HG03565 (cell line): Measurements from ENCODE around the gene KIF26B.
"Not testable (repeated sequence)": the region's sequence is repeated elsewhere in the genome, so short reads cannot be mapped to it uniquely, and the experiment has no call there.

ENCODE experiments used
- ATAC-seq: cut with Tn5 transposase; IDR thresholded peaks from one replicate; pipeline ENCODE4 v1.9.1; 2021; ENCODE audit warnings: mild to moderate bottlenecking, moderate library complexity; ENCODE audit not compliant: unreplicated experiment

The KIF26B gene

DNA sequence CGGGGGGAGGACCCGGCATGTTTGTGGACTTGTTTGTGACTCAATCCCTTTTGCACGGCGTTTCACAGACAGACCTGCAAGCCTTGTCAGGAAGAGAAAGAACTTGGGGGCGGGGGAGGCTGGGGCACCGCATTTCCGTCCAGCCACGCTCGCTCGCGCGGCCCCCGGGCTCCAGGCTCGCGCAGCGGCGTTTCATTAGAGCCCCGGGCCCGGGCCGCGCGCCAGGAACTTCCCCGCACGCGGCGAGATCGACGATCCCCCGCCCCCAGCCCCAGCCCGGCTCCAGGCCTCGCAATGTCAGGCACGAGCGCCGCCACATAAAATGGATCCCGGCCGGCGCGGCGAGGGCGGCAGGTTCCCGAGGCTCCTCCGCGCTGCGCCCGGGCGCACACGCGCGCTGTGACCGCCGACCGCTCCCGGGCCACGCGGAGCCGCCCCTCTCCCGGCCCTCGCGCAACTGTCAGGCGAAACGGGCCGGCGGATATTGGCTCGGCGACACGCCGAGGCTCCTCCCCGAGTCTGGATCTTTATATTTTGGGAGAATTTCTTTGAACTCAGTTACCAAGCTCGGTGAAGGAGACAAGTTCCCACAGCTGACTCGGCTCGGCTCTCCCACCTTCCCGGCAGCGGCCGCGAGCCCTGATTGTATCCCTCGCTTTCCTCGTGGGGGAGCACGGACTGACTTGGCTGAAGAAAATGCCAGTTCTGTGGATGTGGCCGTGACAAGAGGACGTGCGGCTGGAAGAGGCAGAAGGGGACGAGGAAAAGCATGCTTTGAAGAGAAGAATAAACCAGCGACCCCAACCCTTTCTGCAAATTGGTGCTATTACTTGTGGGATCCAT, at the start of gene KIF26B:
Gene KIF26B, plus strand, starts transcription at position 557 of the 843 bp plus-strand sequence. CDS start 440 bp downstream, outside the sequence.
- ATAC-seq, result no peak

GRCh38 chr1:245105042-245105441, 49.7 kb upstream of the KIF26B start:
- no peak for ATAC-seq

DNA sequence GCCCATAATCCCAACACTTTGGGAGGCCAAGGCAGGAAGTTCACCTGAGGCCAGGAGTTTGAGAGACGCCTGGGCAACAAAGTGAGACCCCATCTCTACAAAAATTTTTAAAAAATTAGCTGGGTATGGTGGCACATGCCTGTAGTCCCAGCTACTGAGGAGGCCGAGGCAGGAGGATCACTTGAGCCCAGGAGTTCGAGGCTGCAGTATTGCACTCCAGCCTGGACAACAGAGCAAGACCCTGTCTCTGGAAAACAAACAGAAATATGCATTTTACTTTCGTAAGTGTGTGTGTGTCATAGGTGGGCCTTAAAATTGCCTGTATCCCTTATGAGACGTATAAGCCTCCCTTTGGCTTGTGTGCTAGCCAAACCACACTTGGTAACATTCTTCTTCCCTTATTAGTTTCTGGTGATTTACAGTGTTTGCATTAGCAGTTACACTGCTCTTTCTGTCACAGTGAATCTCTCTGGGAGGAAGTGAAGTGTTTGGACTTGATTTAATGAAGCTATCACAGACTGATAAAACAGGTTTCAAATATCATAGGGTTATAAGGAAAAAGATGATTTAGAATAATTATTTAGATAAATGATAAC, 48.9 kb upstream of the KIF26B start:
- no peak for ATAC-seq

DNA sequence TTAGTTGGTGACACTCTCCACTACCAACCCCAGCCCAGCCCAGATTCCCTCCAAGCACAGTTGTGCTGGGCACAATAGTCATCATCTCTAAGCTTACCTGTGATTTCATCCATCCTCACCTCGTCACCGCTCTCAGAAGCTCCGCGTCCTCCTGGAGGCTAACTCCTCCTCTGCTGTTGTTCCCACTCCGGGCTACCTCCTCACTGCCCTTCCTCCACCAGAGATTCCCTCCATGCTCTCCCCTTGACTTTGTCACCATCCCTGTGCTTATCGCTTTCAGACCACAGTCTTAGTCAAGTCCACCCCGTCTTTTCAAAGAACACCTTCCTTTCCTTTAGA, 47.0 kb upstream of the KIF26B start:
- ATAC-seq, result no peak

DNA sequence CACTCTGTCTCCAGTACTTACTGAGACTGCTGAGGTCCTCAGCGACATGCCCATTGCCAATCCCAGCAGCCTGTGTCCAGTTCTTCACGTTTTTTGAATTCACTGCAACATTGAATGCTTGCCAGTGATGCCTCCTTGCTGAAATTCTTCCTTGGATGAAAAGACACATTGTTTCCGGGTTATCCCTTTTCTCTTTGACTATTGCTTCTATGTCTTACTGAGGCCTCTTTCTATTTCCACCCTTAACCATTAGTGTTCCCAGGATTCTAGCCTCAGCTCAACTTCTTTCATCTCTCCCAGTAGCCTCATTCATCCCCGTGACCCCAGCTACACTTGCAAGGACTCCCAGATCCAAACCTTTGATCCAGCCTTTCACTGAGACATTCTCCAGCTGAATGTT, 46.5 kb upstream of the KIF26B start:
- no peak for ATAC-seq

- ATAC-seq, result no peak
These were observed 45.9 kb upstream of the KIF26B start for GRCh38 chr1:245108909-245109308.

- no peak for ATAC-seq
These were observed 44.4 kb upstream of the KIF26B start for GRCh38 chr1:245110406-245110805.

DNA sequence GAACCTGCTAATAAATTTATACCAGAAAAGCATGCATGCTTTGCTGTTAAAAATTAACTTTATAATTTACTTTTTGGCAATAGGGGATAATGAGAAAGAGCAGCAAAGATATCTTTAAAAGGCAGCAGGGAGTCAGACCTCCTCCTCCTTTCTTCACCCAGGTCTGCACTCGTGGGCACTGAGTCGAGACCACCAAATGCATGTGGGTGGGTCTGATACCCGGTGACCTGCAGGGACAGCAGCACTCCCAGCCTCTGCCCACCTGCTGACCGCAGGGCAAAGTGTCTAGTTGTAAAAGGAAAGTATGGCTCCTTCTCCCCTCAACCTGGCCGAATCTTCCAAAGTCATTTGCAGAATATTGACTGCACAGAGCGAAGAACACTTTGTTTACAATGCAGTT, 43.7 kb upstream of the KIF26B start:
- ATAC-seq, result no peak

GRCh38 chr1:245113649-245114048, 41.1 kb upstream of the KIF26B start:
- no peak for ATAC-seq

DNA sequence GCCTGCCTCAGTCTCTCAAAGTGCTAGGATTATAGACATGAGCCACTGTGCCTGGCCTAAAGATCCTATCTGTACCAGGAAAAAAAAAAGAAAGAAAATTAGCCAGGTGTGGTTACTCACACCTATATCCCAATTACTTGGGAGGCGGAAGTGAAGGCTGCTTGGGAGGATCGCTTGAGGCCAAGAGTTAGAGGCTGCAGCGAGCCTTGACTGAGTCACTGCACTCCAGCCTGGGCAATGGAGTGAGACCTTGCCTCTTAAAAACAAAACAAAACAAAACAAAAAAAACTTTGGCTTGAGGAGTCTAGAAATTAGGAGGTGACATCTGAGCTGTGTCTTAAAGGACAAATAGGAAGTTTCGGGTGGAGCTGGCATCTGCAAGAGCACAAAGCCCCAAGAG, 38.7 kb upstream of the KIF26B start:
- ATAC-seq, result no peak

DNA sequence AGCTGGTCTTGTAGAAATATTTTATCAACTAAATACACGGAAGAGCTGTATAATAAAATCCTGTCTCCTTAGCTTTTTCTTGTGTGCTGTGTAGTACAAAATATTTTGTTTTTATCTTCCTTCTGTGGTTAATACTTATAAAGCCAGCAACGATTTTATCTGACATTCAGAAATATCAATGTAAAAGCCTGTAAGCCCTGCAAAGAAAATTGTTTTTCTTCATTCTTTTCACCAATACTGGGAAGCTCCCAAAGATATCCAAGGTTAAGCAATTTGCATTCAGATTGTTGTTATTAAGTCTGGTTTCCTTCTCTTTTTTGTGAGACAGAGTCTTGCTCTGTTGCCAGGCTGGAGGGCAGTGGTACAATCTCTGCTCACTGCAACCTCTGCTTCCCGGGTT, 38.0 kb upstream of the KIF26B start:
- no peak for ATAC-seq

- no peak for ATAC-seq
These were observed 36.7 kb upstream of the KIF26B start for GRCh38 chr1:245118066-245118465.

- ATAC-seq, result no peak
These were observed 36.0 kb upstream of the KIF26B start for GRCh38 chr1:245118806-245119205.

DNA sequence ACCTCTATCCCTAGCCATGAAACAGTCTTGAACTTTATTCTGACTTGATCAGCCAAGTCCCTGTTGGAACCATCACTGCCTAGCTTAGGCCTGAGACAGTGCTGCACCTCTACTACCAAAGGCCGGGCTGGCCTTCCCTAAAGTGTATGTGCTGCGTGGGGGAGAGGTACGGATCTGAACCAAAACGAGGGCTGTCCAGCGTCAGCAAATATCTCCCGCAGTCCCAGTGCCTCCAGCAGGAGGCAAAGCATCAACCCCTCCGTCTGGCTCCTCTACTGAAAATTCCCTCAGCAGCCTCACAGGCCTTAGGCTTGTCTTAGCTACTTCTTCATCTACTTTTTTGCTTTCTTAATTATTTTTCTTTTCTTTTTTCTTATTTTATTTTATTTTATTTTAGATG, 33.3 kb upstream of the KIF26B start:
- ATAC-seq, result no peak

DNA sequence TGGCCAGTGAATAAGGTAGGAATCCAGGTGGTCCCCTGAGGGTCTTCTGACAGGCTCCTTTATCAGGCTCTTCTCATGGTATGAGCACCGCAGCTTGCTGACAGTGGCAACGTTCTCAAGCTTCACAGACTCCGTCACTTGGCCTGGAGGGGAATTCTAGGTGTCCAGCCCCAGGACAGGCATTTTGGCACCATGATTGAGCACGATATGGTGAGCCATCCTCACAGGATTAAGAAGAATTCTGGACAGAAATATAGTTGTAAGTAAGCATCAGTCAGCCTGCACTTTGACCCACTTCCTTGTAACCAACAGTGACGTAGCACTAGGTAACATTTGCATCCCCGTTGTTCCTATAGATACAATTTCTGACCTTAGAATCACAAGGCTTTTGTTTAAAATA, 30.5 kb upstream of the KIF26B start:
- ATAC-seq, result no peak

- no peak for ATAC-seq
These were observed 30.1 kb upstream of the KIF26B start for GRCh38 chr1:245124644-245125043.

DNA sequence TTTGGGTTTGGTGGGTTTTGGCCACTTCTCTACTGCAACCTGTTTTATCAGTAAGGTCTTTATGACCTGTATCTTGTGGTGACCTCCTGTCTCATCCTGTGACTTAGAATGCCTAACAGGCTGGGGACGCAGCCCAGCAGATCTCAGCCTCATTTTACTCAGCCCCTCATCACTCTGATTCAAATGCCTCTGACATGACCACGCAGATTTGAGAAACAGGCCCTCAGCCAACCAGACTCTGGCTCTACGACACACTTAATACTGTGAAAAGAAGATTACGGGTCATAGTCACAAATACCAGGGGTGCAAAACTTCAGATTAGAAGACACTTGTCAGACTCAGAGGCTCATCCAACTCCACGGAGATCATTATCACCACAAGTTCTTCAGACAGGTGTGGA, 28.3 kb upstream of the KIF26B start:
- no peak for ATAC-seq

GRCh38 chr1:245128381-245129101, 26.2 kb upstream of the KIF26B start:
- no peak for ATAC-seq

- no peak for ATAC-seq
These were observed 25.2 kb upstream of the KIF26B start for GRCh38 chr1:245129319-245130240.

DNA sequence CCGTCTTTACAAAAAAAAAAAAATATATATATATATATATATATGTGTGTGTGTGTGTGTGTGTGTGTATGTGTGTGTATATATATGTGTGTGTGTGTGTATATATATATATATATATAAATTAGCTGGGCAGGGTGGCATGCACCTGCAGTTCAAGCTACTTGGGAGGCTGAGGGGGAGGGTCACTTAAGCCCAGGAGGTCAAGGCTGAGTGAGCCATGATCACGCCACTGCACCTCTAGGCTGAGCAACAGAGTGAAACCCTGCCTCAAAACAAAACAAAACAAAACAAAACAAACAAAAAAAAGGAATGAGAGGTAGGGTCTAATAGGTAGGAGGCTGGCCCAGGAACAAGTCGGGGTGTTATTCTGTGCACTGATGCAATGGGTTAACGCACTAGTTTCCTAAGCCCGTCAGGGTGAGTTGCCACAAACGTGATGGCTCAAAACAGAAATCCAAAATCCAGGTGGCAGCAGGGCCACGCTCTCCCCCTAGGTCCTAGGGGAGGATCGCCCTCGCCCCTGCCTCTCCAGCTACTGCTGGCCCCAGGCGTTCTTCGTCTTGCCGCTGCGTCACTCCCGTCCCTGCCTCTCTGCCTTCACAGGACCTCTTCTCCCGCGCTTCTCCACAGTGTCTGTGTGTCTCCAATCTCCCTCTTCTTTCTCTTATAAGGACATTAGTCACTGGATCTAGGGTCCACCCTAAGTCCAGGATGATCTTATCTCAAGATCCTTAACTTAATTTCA, 24.3 kb upstream of the KIF26B start:
- not testable (repeated sequence) for ATAC-seq
